Gastroesophageal sphincter (tissue), 3 donors: ENCODE data around the gene MED26.
"Not testable (repeated sequence)": the region's sequence is repeated elsewhere in the genome, so short reads cannot be mapped to it uniquely, and the experiment has no call there.

Experiments used
- CTCF ChIP-seq, 4 experiments: fragments of 200-600 bp in 2 of 4; fragments of 450-650 bp in 2 of 4; sonication (generic) in 1 of 4; IDR thresholded peaks; one replicate each; pipeline ENCODE4 v1.5.1; 2017 to 2019; ENCODE audit warnings: antibody characterized with exemption in 4 of 4, mild to moderate bottlenecking in 2 of 4, moderate library complexity in 2 of 4
- EP300 ChIP-seq: sonication (generic); formaldehyde crosslinking; IDR thresholded peaks from one replicate; pipeline ENCODE4 v1.6.1; 2017; ENCODE audit warnings: antibody characterized with exemption, mild to moderate bottlenecking

GRCh38 chr19:16551902-16552301 lies 76.1 kb downstream of the MED26 start:
- not testable (repeated sequence) for TF ChIP-seq CTCF (IDR thresholded peaks at IDR 0.05); EP300
